BJ (cell line): ENCODE data around the gene TBC1D1. TPM values are rescaled to one million over a fixed set of nuclear protein-coding genes. Genes with fewer than 3 reads are reported as not detected.

Experiments
- CTCF ChIA-PET: fragments of 350-600 bp; formaldehyde crosslinking; extraction: SDS; loops from one replicate; lab custom pipeline; 2021; ENCODE audit warnings: antibody characterized with exemption, inconsistent platforms; lab: Yijun Ruan, JAX
- POLR2A ChIA-PET: fragments of 300-600 bp; sonication (Branson Sonifier 250); formaldehyde crosslinking; extraction: SDS; loops from one replicate; lab custom pipeline; 2021; ENCODE audit warnings: antibody characterized with exemption; lab: Charles Lee
- DNase-seq: peaks from one replicate; pipeline ENCODE4 v3.0.0-alpha.2; 2011; ENCODE audit warnings: low read depth
- H3K27me3 ChIP-seq: 2 replicates; pipeline ENCODE4 v1.6.0; 2011; ENCODE audit warnings: low read length; ENCODE audit not compliant: control insufficient read depth, insufficient read depth
- H3K36me3 ChIP-seq: 2 replicates; pipeline ENCODE4 v1.5.1; 2011; ENCODE audit warnings: low read length; ENCODE audit not compliant: control insufficient read depth, insufficient read depth
- H3K4me3 ChIP-seq: 2 replicates; pipeline ENCODE4 v1.5.1; 2011; ENCODE audit warnings: low read depth, mild to moderate bottlenecking, control low read depth, low read length
- CTCF ChIP-seq: IDR thresholded peaks from 2 replicates; pipeline ENCODE4 v1.5.1; 2011; ENCODE audit warnings: low read depth, mild to moderate bottlenecking, control low read depth, inconsistent platforms, low read length, moderate library complexity; ENCODE audit not compliant: insufficient read depth
- polyA plus RNA-seq: library from polyadenylated mRNA; depleted of rRNA; stranded (reverse); fragments of >200 nt; gene quantifications from 2 replicates; pipeline ENCODE4 v1.2.3, GENCODE V29; 2011

TBC1D1 gene
- polyA plus RNA-seq, 1 experiment, result 46.1 TPM

DNA sequence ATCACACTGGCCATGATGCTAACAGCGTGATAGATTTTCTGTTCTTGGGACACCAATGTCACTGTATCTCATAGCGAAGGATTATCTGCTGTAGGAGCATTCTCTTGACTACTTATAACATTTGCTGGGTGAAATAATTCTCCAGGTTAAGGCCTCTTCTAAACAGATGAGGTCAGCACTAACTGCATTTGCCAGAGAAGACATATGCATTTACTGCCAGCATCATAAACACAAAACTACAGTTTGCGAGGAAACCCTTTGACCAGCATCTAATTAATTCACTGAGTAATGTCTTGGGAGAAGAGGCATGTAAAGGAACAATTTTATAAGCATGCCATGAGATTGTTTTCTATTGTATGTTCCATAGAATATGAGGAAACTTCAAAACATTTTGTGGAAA lies 13.9 kb downstream of the TBC1D1 start:
- CTCF ChIA-PET, result no interaction called here
- H3K27me3 ChIP-seq, result peaks cover 3% of the 10 kb centered on the region
- DNase-seq, result no peak
- H3K4me3 ChIP-seq, result no peak overlapping the region
- TF ChIP-seq CTCF, result no peak
- POLR2A ChIA-PET, result no interaction called here
- H3K36me3 ChIP-seq, result no peaks in the 10 kb centered on the region

GRCh38 chr4:37905533-37906169 lies 14.8 kb downstream of the TBC1D1 start:
- ChIA-PET POLR2A (no interaction called here), CTCF (no interaction called here)
- Histone ChIP-seq H3K36me3 (no peaks in the 10 kb centered on the region), H3K27me3 (peaks cover 3% of the 10 kb centered on the region), H3K4me3 (no peak overlapping the region)
- no peak for DNase-seq
- TF ChIP-seq CTCF, result no peak

- TF ChIP-seq CTCF, result no peak
- Histone ChIP-seq H3K36me3 (no peaks in the 10 kb centered on the region), H3K4me3 (no peak overlapping the region), H3K27me3 (peaks cover 5% of the 10 kb centered on the region)
- DNase-seq, result no peak
- ChIA-PET POLR2A (no interaction called here), CTCF (no interaction called here)
Measured at GRCh38 chr4:37908488-37909331, 17.8 kb downstream of the TBC1D1 start.

DNA sequence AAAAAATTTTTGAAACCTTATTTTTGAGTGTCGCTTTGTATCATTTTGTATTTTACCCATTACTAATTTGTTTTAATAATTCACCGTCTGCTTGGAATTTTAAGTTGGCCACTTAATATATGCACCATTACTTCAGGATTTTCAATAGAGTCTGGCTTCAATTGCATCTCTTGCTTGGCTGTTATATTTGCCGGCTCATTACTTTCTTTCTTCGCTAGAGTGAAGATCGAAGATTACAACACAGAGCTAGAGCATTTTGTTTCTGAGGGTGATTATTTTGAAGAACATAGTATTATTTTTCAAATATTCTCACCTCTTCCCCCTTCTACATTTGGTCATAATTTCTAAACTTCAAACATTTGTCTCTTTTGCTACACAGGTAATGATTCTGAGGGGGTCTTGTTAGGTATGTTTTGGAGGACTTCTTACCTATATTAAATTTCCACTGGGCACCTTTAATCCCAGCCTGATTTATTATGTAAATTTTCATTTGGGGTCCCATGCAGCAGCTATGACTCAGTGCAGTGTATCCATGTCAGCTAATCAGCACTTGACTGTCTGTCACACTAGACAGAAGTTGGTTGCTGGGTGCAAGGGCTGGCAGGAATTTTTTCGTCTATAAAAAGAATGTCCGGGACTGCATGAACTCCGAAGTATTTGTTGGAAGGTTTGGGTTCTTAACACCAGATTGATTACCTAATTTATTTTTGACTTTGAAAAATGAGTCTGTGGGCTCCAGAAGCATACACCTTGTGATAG lies 18.6 kb downstream of the TBC1D1 start:
- Histone ChIP-seq H3K4me3 (no peak overlapping the region), H3K27me3 (peaks cover 6% of the 10 kb centered on the region), H3K36me3 (no peaks in the 10 kb centered on the region)
- DNase-seq, result no peak
- ChIA-PET CTCF (interaction anchor here (1.0 kb wide), 1 partner anchor 21 kb away, joined by 4 read pairs; no protein-coding TSS in a partner anchor), POLR2A (no interaction called here)
- no peak for TF ChIP-seq CTCF

DNA sequence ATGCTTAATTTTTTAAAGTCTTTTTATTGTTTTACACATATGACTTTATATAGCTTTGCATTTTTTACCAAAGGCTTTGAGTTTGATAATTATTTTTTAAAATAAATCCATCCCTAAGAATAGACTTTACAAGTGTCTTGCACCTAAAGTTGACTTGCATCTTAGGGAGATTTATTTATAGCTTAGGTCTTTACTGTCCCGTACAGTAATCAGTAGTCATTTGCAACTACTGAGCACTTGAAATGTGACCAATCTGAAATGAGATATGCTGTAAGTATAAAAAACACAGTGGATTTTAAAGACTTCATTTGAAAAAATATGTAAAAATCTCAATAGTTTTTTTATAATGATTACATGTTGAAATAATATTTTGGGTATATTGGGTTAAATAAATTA lies 19.2 kb downstream of the TBC1D1 start:
- H3K36me3 ChIP-seq, result no peaks in the 10 kb centered on the region
- ChIA-PET CTCF (interaction anchor here (1.0 kb wide), 1 partner anchor 22 kb away, joined by 4 read pairs; no protein-coding TSS in a partner anchor), POLR2A (interaction anchor here (0.6 kb wide), 1 partner anchor 44 kb away, joined by 3 read pairs; no protein-coding TSS in a partner anchor)
- no peak for TF ChIP-seq CTCF
- peaks cover 6% of the 10 kb centered on the region for H3K27me3 ChIP-seq
- H3K4me3 ChIP-seq, result no peak overlapping the region
- DNase-seq, result no peak
